GM12891 (cell line): ENCODE results near the gene ANKS1B.
A peak's percentile ranks its signal among the peaks of the same experiment; 100 is the strongest.
"Not testable (repeated sequence)": the region's sequence is repeated elsewhere in the genome, so short reads cannot be mapped to it uniquely, and the experiment has no call there.

ENCODE experiments used
- DNase-seq: peaks from one replicate; pipeline ENCODE4 v3.0.0; 2011; ENCODE audit warnings: low spot score; ENCODE audit not compliant: insufficient read length
- FAIRE-seq: peaks from 2 replicates; lab custom pipeline; 2011; peaks lifted over from hg19 to GRCh38; lab: Jason Lieb, UNC
- PAX5 ChIP-seq: IDR thresholded peaks from 2 replicates; pipeline ENCODE4 v1.6.1; 2011; ENCODE audit warnings: low read length, moderate library complexity, mild to moderate bottlenecking; ENCODE audit not compliant: insufficient read depth, severe bottlenecking
- POLR2A ChIP-seq: IDR thresholded peaks from 2 replicates; pipeline ENCODE4 v1.6.1; 2011; ENCODE audit warnings: low read depth, low read length, control low read depth
- POLR2AphosphoS5 ChIP-seq: IDR thresholded peaks from 2 replicates; pipeline ENCODE4 v1.6.1; 2011; ENCODE audit warnings: low read depth, low read length, control low read depth
- POU2F2 ChIP-seq: IDR thresholded peaks from 2 replicates; pipeline ENCODE4 v1.6.1; 2011; ENCODE audit warnings: low read depth, mild to moderate bottlenecking, control low read depth, low read length, moderate library complexity
- SPI1 ChIP-seq: IDR thresholded peaks from 2 replicates; pipeline ENCODE4 v1.6.1; 2011; ENCODE audit warnings: low read depth, low read length, control low read depth
- TAF1 ChIP-seq: IDR thresholded peaks from 2 replicates; pipeline ENCODE4 v1.6.1; 2011; ENCODE audit warnings: low read depth, low read length, control low read depth

The ANKS1B gene

GRCh38 chr12:98758331-98758730 is 1226.4 kb downstream of the ANKS1B start:
- DNase-seq (no peak), FAIRE-seq (no peak)

GRCh38 chr12:98757455-98757854 is 1227.3 kb downstream of the ANKS1B start:
- no peak for DNase-seq
- no peak for TF ChIP-seq POLR2A
- no peak for TF ChIP-seq TAF1
- TF ChIP-seq PAX5 = no peak
- no peak for TF ChIP-seq POLR2AphosphoS5
- TF ChIP-seq POU2F2 = no peak
- no peak for TF ChIP-seq SPI1
- no peak for FAIRE-seq

More at GRCh38 chr12:98758331-98758730, 1226.4 kb downstream of the ANKS1B start:
- TF ChIP-seq POLR2AphosphoS5 (no peak), TAF1 (no peak), PAX5 (no peak), POLR2A (no peak), SPI1 (no peak), POU2F2 (no peak)

- FAIRE-seq, DNase-seq: not testable (repeated sequence)
These were observed 1228.9 kb downstream of the ANKS1B start for GRCh38 chr12:98755855-98756254.

GRCh38 chr12:98754095-98754494 is 1230.6 kb downstream of the ANKS1B start:
- TF ChIP-seq SPI1 = peak; percentile 70
- no peak for TF ChIP-seq TAF1
- TF ChIP-seq PAX5 = no peak
- peak; percentile 60 for DNase-seq
- FAIRE-seq = peak; percentile 99

- DNase-seq (no peak), FAIRE-seq (no peak)
- TF ChIP-seq PAX5 (no peak), POLR2AphosphoS5 (no peak), POU2F2 (no peak), SPI1 (no peak), TAF1 (no peak), POLR2A (no peak)
These were observed 1232.0 kb downstream of the ANKS1B start for GRCh38 chr12:98752726-98753125.

- TF ChIP-seq POLR2A = no peak
- no peak for TF ChIP-seq POU2F2
- no peak for TF ChIP-seq SPI1
- TF ChIP-seq PAX5 = no peak
- no peak for TF ChIP-seq POLR2AphosphoS5
- TF ChIP-seq TAF1 = no peak
- DNase-seq (no peak), FAIRE-seq (no peak)
These were observed 1233.1 kb downstream of the ANKS1B start for GRCh38 chr12:98751580-98752115.

- DNase-seq (no peak), FAIRE-seq (no peak)
These were observed 1234.2 kb downstream of the ANKS1B start for GRCh38 chr12:98750511-98750910.

GRCh38 chr12:98748463-98748862 is 1236.3 kb downstream of the ANKS1B start:
- no peak for DNase-seq
- TF ChIP-seq SPI1 (no peak), POLR2A (no peak), POU2F2 (no peak), TAF1 (no peak), POLR2AphosphoS5 (no peak), PAX5 (no peak)
- FAIRE-seq = no peak

More at GRCh38 chr12:98750511-98750910, 1234.2 kb downstream of the ANKS1B start:
- TF ChIP-seq SPI1 (no peak), POLR2AphosphoS5 (no peak), TAF1 (no peak), POU2F2 (no peak), POLR2A (no peak), PAX5 (no peak)

- no peak for TF ChIP-seq POLR2AphosphoS5
- TF ChIP-seq POU2F2 = no peak
- TF ChIP-seq TAF1 = no peak
- no peak for TF ChIP-seq PAX5
- TF ChIP-seq POLR2A = no peak
- TF ChIP-seq SPI1 = no peak
- FAIRE-seq = peak; percentile 80
- peak; percentile 22 for DNase-seq
These were observed 1239.0 kb downstream of the ANKS1B start for GRCh38 chr12:98745578-98746391.
